HCT116 (cell line): ENCODE data around the gene AGPAT3. TPM values are rescaled to one million over a fixed set of nuclear protein-coding genes. Genes with fewer than 3 reads are reported as not detected.

ENCODE experiments used
- ATAC-seq: fragments of 200-7000 bp; cut with Tn5 transposase; 2 replicates; pipeline ENCODE4 v1.9.1; 2020; ENCODE audit warnings: mild to moderate bottlenecking, moderate library complexity
- BruUV-seq: library from RNA; stranded (reverse); fragments of 400-500 nt; replicated peaks from 2 replicates; lab custom pipeline; 2021; lab: Mats Ljungman, UMichigan
- CTCF ChIA-PET: fragments of 300-600 bp; sonication (Branson Sonifier 250); formaldehyde crosslinking; loops from one replicate; lab custom pipeline; 2021; ENCODE audit warnings: antibody characterized with exemption; lab: Charles Lee
- POLR2A ChIA-PET: fragments of 300-600, 350-600 bp; sonication (Branson Sonifier 250); formaldehyde crosslinking; loops from one replicate; lab custom pipeline; 2021; ENCODE audit warnings: antibody characterized with exemption; lab: Charles Lee
- RAD21 ChIA-PET, 2 experiments: fragments of 300-600 bp; sonication (Branson Sonifier 250); formaldehyde crosslinking; loops; one replicate each; lab custom pipeline; 2023; ENCODE audit warnings: low total read pairs in 2 of 2; ENCODE audit not compliant: uncharacterized antibody in 2 of 2, unreplicated experiment in 2 of 2, low non-redundant PET in 1 of 2; lab: Charles Lee
- DNase-seq: peaks from one replicate; pipeline ENCODE4 v3.0.0-alpha.2; 2010; ENCODE audit warnings: low read depth, low spot score
- H2AFZ ChIP-seq: fragments of 200-600 bp; shearing (Covaris generic), sonication (generic); 2 replicates; pipeline ENCODE4 v1.6.1; 2017; ENCODE audit warnings: low read depth, mixed run types, mixed read lengths, antibody characterized with exemption, low read length; ENCODE audit not compliant: poor library complexity, severe bottlenecking
- H3K27ac ChIP-seq: 2 replicates; pipeline ENCODE4 v1.5.1; 2012; ENCODE audit warnings: low read depth, low read length
- H3K27me3 ChIP-seq: fragments of 200-600 bp; sonication (generic); 2 replicates; pipeline ENCODE4 v1.6.1; 2016; ENCODE audit warnings: mixed run types, low read length, mixed read lengths; ENCODE audit not compliant: insufficient read depth
- H3K36me3 ChIP-seq, 2 experiments: fragments of 200-500 bp in 1 of 2; fragments of 200-600 bp in 1 of 2; sonication (Bioruptor generic) in 1 of 2; sonication (generic) in 1 of 2; 2 replicates each; pipeline versions ENCODE4 v1.5.1 to v1.6.1; 2014 to 2016; ENCODE audit warnings: low read length in 2 of 2, inconsistent platforms in 1 of 2, mixed read lengths in 1 of 2, mixed run types in 1 of 2; ENCODE audit not compliant: insufficient read depth in 2 of 2, control insufficient read depth in 1 of 2
- H3K4me1 ChIP-seq, 2 experiments: fragments of 200-600 bp in 1 of 2; sonication (generic) in 1 of 2; 2 replicates each; pipeline versions ENCODE4 v1.5.1 to v1.6.1; 2012 to 2017; ENCODE audit warnings: low read length in 2 of 2, inconsistent platforms in 1 of 2, mild to moderate bottlenecking in 1 of 2, mixed read lengths in 1 of 2, mixed run types in 1 of 2, moderate library complexity in 1 of 2; ENCODE audit not compliant: insufficient read depth in 2 of 2, control insufficient read depth in 1 of 2
- H3K4me2 ChIP-seq: fragments of 200-600 bp; sonication (generic); 2 replicates; pipeline ENCODE4 v1.6.1; 2017; ENCODE audit warnings: mixed run types, low read length, mixed read lengths
- H3K4me3 ChIP-seq, 2 experiments: fragments of 200-600 bp in 1 of 2; sonication (generic) in 1 of 2; replicated peaks in 1 of 2; 2 replicates each; pipeline ENCODE4 v1.5.1; 2011 to 2016; ENCODE audit warnings: low read length in 2 of 2, control low read depth in 1 of 2, low read depth in 1 of 2, mild to moderate bottlenecking in 1 of 2, mixed read lengths in 1 of 2, mixed run types in 1 of 2
- H3K79me2 ChIP-seq: fragments of 200-600 bp; sonication (generic); 2 replicates; pipeline ENCODE4 v1.6.1; 2017; ENCODE audit warnings: mild to moderate bottlenecking, mixed run types, low read length, moderate library complexity, mixed read lengths; ENCODE audit not compliant: insufficient read depth
- H3K9ac ChIP-seq: fragments of 200-600 bp; sonication (generic); 2 replicates; pipeline ENCODE4 v1.6.1; 2016; ENCODE audit warnings: low read length, mixed read lengths
- H3K9me2 ChIP-seq: fragments of 200-600 bp; sonication (generic), shearing (Covaris generic); 2 replicates; pipeline ENCODE4 v1.6.1; 2017; ENCODE audit warnings: mixed run types, mild to moderate bottlenecking, moderate library complexity; ENCODE audit not compliant: insufficient read depth
- H3K9me3 ChIP-seq, 2 experiments: fragments of 200-500 bp in 1 of 2; fragments of 200-600 bp in 1 of 2; sonication (Bioruptor generic) in 1 of 2; sonication (generic) in 1 of 2; 2 replicates each; pipeline ENCODE4 v1.6.1; 2014 to 2017; ENCODE audit warnings: low read length in 2 of 2, mixed read lengths in 2 of 2, inconsistent platforms in 1 of 2, low read depth in 1 of 2, mild to moderate bottlenecking in 1 of 2, mixed run types in 1 of 2, moderate library complexity in 1 of 2; ENCODE audit not compliant: control insufficient read depth in 1 of 2, insufficient read depth in 1 of 2
- H4K20me1 ChIP-seq: fragments of 200-600 bp; sonication (generic), shearing (Covaris generic); 2 replicates; pipeline ENCODE4 v1.6.1; 2017; ENCODE audit warnings: mixed run types, mild to moderate bottlenecking, moderate library complexity; ENCODE audit not compliant: insufficient read depth
- ATF3 ChIP-seq: IDR thresholded peaks from 2 replicates; pipeline ENCODE4 v1.6.1; 2012
- CTCF ChIP-seq, 3 experiments: fragments of 200-600 bp in 1 of 3; sonication (generic) in 1 of 3; IDR thresholded peaks in 2 of 3; conservative IDR thresholded peaks in 1 of 3; 2 replicates each; pipeline ENCODE4 v1.5.1; 2012 to 2017; ENCODE audit warnings: low read depth in 2 of 3, low read length in 2 of 3, antibody characterized with exemption in 1 of 3, borderline replicate concordance in 1 of 3, control low read depth in 1 of 3, mild to moderate bottlenecking in 1 of 3, mixed read lengths in 1 of 3, mixed run types in 1 of 3, moderate library complexity in 1 of 3; ENCODE audit not compliant: insufficient read depth in 1 of 3
- ELF1 ChIP-seq: IDR thresholded peaks from 2 replicates; pipeline ENCODE4 v1.6.1; 2012; ENCODE audit warnings: low read depth, borderline replicate concordance
- EZH2 ChIP-seq: fragments of 200-600 bp; sonication (generic); IDR thresholded peaks from 2 replicates; pipeline ENCODE4 v1.6.1; 2017; ENCODE audit warnings: antibody characterized with exemption, mixed run types
- EZH2phosphoT487 ChIP-seq: fragments of 200-600 bp; IDR thresholded peaks from 2 replicates; pipeline ENCODE4 v1.6.1; 2018; ENCODE audit warnings: antibody characterized with exemption, borderline replicate concordance
- JUND ChIP-seq: IDR thresholded peaks from 2 replicates; pipeline ENCODE4 v1.6.1; 2012
- MAX ChIP-seq: IDR thresholded peaks from 2 replicates; pipeline ENCODE4 v1.6.1; 2012
- POLR2A ChIP-seq: IDR thresholded peaks from 2 replicates; pipeline ENCODE4 v1.7.0; 2011; ENCODE audit warnings: borderline replicate concordance; ENCODE audit not compliant: insufficient read depth, insufficient read length; ENCODE audit errors: extremely low read depth
- POLR2AphosphoS5 ChIP-seq: IDR thresholded peaks from 2 replicates; pipeline ENCODE4 v1.6.1; 2011; ENCODE audit warnings: mild to moderate bottlenecking, low read depth, low read length, moderate library complexity
- RAD21 ChIP-seq: IDR thresholded peaks from 2 replicates; pipeline ENCODE4 v1.6.1; 2012; ENCODE audit warnings: low read depth, mild to moderate bottlenecking
- SP1 ChIP-seq: IDR thresholded peaks from 2 replicates; pipeline ENCODE4 v1.6.1; 2012; ENCODE audit warnings: low read depth
- SRF ChIP-seq: IDR thresholded peaks from 2 replicates; pipeline ENCODE4 v1.6.1; 2012; ENCODE audit warnings: low read depth
- YY1 ChIP-seq: IDR thresholded peaks from 2 replicates; pipeline ENCODE4 v1.6.1; 2011; ENCODE audit warnings: low read length, low read depth, moderate library complexity, mild to moderate bottlenecking; ENCODE audit not compliant: insufficient replicate concordance; ENCODE audit errors: extremely low read depth
- ZFX ChIP-seq: fragments of 450-650 bp; IDR thresholded peaks from 2 replicates; pipeline ENCODE4 v1.6.1; 2017
- ZNF274 ChIP-seq: fragments of 200-500 bp; sonication (Bioruptor generic); IDR thresholded peaks from 2 replicates; pipeline ENCODE4 v1.6.1; 2014; ENCODE audit warnings: mild to moderate bottlenecking, low read depth, low read length, inconsistent platforms
- intact Hi-C: fragments of 100-400 bp; cut with micrococcal nuclease; formaldehyde crosslinking; loops from 2 replicates; pipeline ENCODE4 v1.10.0; 2022
- total RNA-seq: library from RNA; stranded (reverse); gene quantifications from one replicate; pipeline ENCODE4 v1.2.1, GENCODE V29; 2021; ENCODE audit not compliant: unreplicated experiment

Gene AGPAT3
- total RNA-seq, 1 experiment from 2014 or later: 54.1 TPM

- Histone ChIP-seq H3K4me3 (no peak overlapping the region), H3K9ac (no peak overlapping the region), H3K27me3 (no peaks in the 10 kb centered on the region), H4K20me1 (no peaks in the 10 kb centered on the region), H3K36me3 (peaks cover 0 to 5% of the 10 kb centered on the region in 2 experiments; a peak in 2 of 4 replicates), H3K4me2 (no peak overlapping the region), H3K9me2 (no peaks in the 10 kb centered on the region), H3K9me3 (no peaks in the 10 kb centered on the region), H3K27ac (no peak overlapping the region), H2AFZ (no peak overlapping the region), H3K4me1 (peaks cover 3 to 37% of the 10 kb centered on the region in 2 experiments; a peak in 2 of 4 replicates), H3K79me2 (peaks cover 51% of the 10 kb centered on the region)
- ChIA-PET RAD21 (no interaction called here), CTCF (no interaction called here), POLR2A (no interaction called here)
- TF ChIP-seq EZH2 (no peak), CTCF (IDR thresholded peaks at IDR 0.05 in 2 of 3, conservative IDR thresholded peaks at IDR 0.05 in 1 of 3; ENCODE audit: borderline replicate concordance in 1 of 3, insufficient read depth in 1 of 3, low read depth in 2 of 3, low read length in 2 of 3) (no peak), POLR2AphosphoS5 (no peak), ELF1 (no peak), ZFX (no peak), POLR2A (no peak), RAD21 (no peak)
- BruUV-seq: no TSS peak
- DNase-seq (no peak), ATAC-seq (no peak)
- intact Hi-C loops: no loop called here
Measured at GRCh38 chr21:43871487-43871886, 6.5 kb downstream of the AGPAT3 start.

GRCh38 chr21:43872531-43873197 is 7.6 kb downstream of the AGPAT3 start:
- no peaks in the 10 kb centered on the region for H3K27me3 ChIP-seq
- no peak overlapping the region for H3K4me3 ChIP-seq
- intact Hi-C loops: no loop called here
- no peak overlapping the region for H3K9ac ChIP-seq
- no peaks in the 10 kb centered on the region for H4K20me1 ChIP-seq
- peaks cover 41% of the 10 kb centered on the region for H3K79me2 ChIP-seq
- H3K4me2 ChIP-seq: no peak overlapping the region
- H3K36me3 ChIP-seq: no peaks in the 10 kb centered on the region; a peak in 2 of 4 replicates
- no peak overlapping the region for H3K27ac ChIP-seq
- RAD21 ChIA-PET: no interaction called here
- no peaks in the 10 kb centered on the region for H3K9me2 ChIP-seq
- POLR2A ChIA-PET: no interaction called here
- H3K9me3 ChIP-seq: no peaks in the 10 kb centered on the region
- CTCF ChIA-PET: no interaction called here
- ATAC-seq (no peak), DNase-seq (no peak)
- BruUV-seq: no TSS peak
- peaks cover 3 to 25% of the 10 kb centered on the region in 2 experiments; a peak in 2 of 4 replicates for H3K4me1 ChIP-seq
- H2AFZ ChIP-seq: no peak overlapping the region
- no peak for TF ChIP-seq EZH2phosphoT487
- no peak for TF ChIP-seq JUND
- TF ChIP-seq CTCF (IDR thresholded peaks at IDR 0.05 in 2 of 3, conservative IDR thresholded peaks at IDR 0.05 in 1 of 3; ENCODE audit: borderline replicate concordance in 1 of 3, insufficient read depth in 1 of 3, low read depth in 2 of 3, low read length in 2 of 3): no peak
- no peak for TF ChIP-seq EZH2
- no peak for TF ChIP-seq SP1
- no peak for TF ChIP-seq ELF1
- TF ChIP-seq MAX: no peak
- TF ChIP-seq SRF: no peak
- no peak for TF ChIP-seq ZNF274
- TF ChIP-seq YY1: no peak
- no peak for TF ChIP-seq ATF3
- no peak for TF ChIP-seq RAD21
